ENCODE data around the gene SMYD4.

- TF ChIP-seq CTCF (conservative IDR thresholded peaks at IDR 0.05; ENCODE audit: low read depth in 2 of 2) (no peak), POLR2AphosphoS5 (IDR thresholded peaks at IDR 0.05; ENCODE audit: low read depth) (no peak), EZH2 (IDR thresholded peaks at IDR 0.05; ENCODE audit: low read depth, unreplicated experiment) (no peak), STAT1 (IDR thresholded peaks at IDR 0.05; ENCODE audit: unreplicated experiment) (no peak), ETS1 (IDR thresholded peaks at IDR 0.05) (no peak)
Measured at GRCh38 chr17:1742371-1743087, 87.2 kb downstream of the SMYD4 start, which contains the start of gene SERPINF2.
